Colon (tissue), 2 donors: ENCODE results near the gene TRIO.

Experiments
- FAIRE-seq: peaks from 2 replicates; lab custom pipeline; 2012; peaks lifted over from hg19 to GRCh38; lab: Jason Lieb, UNC
- donor health status: control.
- donor health status: control.

Gene TRIO

GRCh38 chr5:14186059-14186830 is 43.1 kb downstream of the TRIO start:
- no peak for FAIRE-seq

- no peak for FAIRE-seq
Measured at GRCh38 chr5:14187157-14187556, 44.0 kb downstream of the TRIO start.

DNA sequence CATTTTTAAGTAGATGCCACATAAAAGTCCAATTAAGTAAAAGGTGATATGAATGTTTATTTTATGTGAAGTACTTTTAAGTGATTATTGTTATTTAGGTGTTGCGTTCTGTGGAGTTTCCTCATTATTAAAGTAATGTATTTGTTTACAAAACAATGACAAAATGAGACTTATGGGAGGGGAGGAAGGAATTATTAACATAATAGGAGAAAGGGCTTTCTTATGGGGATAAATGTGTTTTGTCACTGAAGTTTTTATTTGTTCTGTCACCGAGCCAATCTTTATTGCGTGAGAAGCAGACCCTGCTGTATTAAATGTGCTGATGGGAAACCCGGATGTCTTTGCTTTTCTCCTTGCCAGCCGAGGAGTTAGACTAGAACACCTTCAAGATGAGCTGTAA is 44.5 kb downstream of the TRIO start:
- FAIRE-seq, result no peak

DNA sequence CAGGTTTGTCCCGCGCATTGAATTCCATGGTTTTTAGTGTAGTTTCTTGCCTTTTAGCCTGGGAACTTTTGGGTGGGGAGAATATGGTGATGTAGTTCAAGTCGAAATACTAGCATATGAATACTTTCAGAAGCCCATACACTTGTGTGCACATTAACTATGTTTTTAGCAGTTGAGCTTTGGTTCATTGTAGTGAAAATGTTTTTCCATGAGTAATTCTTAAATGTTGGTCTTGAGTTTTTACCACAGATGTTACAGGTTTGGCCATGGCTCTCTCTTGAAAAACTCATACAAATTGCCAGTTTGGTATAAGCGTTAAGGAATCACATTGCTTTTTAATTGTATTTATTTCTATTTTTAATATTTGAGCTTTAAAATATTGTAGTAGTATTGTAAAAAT is 45.6 kb downstream of the TRIO start:
- no peak for FAIRE-seq

DNA sequence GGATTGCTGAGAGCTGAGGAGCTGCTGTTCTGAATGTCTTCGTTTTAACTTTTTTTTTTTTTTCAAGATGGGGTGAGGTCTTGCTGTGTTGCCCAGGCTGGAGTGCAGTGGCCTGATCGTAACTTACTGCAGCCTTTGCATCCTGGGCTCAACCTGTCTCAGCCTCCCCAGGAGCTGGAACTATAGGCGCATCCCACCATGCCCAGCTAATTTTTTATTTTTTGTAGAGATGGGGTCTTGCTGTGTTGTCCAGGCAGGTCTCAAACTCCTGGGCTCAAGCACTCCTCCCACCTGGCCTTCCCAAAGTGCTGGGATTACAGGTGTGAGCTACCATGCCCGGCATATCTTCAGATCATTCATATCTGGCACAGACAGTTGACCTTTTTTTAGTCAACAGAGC is 46.5 kb downstream of the TRIO start:
- FAIRE-seq, result no peak

DNA sequence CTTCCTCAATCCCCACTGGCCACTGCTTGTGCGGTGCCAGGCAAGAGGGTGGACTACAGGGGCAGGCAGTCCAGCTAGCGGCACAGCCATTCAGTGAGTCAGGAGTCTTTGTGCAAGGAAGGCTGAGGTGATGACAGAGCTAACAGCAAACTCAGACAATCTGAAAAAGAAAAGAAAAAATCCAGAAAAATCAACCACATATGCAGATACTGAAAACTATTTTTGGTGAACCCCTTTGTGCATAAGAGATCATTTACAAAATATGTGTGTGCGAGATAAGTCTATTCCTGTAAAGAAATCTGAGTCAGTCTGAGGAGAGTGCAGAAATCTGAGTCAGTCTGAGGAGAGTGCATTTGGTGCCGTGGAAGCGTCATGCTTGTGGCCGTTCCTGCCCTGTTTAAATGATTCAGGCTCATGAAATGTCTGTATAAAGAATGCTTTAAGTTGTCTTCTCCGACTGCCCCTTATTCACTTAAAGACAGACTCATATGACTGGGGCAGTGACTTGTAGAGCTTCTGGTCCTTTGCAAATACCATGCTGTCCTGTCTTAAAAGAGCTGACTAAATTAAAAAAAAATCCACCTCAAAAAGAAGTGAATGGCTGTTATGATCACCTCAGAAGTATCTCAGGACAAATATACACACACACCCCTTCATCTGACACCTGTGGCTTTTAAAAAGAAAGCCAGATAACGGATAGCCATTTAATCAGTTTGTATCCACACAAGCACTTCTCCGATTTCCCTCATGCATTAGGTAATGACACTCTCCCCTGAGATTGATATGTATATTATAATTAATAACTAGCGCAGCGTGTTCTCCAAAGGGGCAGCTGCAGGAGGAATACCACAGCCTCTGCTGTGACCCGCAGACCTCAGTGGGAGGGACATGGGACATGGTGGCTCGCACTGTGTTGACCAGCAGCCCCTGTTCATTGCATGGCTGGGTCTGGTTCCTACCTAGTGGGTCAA is 47.3 kb downstream of the TRIO start:
- no peak for FAIRE-seq

GRCh38 chr5:14191325-14191724 is 48.2 kb downstream of the TRIO start:
- FAIRE-seq, result no peak

DNA sequence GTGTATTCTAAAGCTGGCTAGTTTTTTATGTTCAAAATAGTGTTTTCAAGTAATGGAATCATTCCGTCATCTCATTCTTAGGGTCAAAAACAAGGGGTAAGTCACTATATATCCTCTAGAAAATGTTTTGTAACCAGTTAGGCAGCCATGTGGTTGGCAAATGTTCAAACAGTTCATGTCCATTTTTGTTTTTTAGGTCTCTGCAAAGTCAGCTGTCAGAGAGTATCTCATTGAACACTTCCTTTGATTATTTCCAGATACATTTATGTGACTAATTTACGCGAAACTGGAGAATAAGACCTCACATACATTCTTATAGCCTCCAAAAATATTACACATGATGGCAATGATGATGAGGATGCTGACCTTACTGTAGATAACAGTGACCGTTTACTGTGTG is 50.4 kb downstream of the TRIO start:
- no peak for FAIRE-seq

DNA sequence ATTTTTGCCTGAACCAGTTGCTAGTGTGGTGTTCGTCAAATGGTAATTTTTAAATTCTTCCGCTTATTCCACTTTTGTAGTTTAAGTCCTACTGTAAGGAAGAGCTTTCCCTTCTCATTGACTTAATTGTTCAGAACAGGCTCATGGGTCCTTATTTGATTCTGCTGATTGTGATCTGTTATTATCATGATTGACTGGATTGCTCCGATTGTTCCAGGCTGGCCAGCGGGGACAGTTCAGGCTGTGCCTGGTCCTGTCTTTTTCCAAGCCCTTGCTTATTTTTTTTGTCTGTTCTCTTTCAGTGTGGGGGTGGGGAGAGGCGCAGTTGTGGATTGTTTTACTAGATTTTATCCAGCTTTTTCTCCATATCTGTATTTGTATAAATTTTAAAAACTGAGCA is 52.4 kb downstream of the TRIO start:
- no peak for FAIRE-seq

DNA sequence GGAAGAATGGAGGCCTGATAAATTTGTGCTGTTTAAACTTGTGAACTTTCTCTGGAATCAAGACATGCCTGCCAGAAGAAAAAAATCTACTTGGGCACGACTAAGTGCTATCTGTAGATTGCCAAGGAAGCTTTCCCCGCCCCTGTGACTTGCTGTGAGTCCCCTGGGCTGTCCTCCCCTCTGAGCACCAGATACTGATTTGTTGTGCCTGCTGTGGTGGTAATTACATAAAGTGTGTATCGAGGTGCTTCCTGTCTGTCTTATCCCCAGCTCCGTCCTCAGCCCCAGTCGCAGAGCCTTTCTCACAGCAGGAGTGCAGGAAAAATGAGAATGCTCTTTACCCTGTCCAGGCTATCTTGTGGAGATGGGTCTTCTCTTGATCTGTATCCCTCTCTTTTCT is 53.9 kb downstream of the TRIO start:
- FAIRE-seq, result no peak

DNA sequence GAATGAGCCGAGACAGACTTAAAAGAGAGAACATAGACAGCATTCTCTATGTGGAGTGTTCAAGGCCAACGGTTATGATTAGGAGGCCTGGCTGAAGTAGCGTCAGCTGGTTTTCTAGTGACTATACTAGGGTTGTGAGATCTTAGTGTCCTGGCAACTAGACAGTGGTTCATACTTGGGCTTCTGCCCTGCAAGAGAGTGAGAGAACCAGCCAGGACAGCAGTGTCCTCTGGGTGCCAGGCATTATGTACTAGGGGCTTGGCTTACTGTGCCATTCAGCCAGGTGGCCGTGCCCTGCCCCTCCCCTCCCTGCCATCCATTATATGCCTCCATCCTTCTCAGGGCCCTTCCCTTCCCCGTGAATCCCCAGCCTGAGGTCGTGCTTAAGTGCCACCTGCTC is 56.8 kb downstream of the TRIO start:
- FAIRE-seq, result no peak

DNA sequence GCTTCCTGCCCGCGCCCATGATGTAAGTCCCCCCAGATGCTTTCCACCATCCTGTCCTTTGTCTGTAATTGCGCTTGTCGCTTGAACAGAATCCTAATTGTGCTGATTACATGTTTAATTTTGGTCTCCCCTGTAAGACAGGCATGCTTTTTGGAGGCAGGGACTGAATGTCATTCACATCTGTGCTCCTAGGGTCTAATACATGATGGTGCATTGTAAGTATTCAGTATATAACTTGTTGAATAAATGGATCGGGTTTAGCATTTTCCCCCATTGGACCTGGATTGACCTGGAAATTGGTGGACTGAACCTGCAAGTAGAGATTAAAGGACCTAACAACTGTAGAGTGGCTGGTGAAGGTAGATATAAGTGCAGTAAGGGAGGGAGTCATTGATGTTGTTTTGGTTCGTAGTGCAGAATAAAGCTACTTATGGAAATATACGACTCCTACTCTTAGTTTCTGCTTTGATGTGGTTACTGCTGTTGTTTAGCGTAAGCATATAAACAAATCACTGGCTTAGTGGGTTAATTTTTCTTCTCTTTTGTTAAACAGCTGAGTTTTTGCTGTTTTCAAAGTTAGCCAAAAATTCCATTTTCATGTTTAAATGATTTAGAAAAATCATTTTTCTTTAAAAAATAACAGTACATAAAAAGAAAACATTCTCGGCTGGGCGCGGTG is 57.3 kb downstream of the TRIO start:
- FAIRE-seq, result no peak

DNA sequence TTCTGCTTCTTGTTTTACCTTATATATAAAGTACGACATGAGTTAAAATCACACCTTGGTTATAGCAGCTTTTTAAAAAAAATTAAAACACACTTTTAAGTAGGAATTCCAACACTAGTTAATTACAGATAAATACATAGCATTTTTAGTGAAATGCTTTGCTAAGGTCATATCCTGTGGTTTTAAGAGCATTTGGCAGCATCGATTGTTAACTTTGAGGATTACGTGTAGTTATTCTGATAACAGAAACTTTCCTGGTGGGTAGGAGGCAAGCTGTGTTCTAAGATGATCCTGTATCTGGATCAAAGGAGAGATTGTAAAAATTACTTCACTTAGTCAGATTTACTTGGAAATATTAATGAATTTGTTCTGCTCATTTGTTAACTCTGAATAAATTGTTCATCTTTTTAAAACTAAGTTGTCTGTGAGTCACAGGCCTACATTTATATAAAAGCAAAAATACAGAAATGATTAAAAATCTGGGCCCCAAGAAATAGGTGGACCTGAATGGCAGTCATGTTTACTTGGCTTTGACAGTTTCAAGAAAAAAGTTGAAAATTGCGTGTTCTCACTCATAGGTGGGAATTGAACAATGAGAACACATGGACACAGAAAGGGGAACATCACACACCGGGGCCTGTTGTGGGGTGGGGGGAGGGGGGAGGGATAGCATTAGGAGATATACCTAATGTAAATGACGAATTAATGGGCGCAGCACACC is 58.3 kb downstream of the TRIO start:
- FAIRE-seq, result no peak

DNA sequence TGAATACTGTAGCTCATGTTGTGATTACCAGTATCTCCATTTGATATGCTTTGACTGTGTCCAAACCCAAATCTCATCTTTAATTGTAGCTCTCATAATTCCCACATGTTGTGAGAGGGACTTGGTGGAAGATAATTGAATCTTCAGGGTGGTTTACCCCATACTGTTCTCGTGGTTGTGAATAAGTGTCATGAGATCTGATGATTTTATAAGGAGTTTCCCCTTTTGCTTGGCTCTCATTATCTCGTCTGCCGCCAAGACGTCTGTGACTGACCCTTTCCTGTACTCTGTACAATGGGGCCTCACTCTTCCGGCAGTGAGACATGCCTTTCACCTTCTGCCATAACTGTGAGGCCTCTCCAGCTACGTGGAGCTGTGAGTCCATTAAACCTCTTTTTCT is 59.3 kb downstream of the TRIO start:
- FAIRE-seq, result no peak

GRCh38 chr5:14204011-14204670 is 61.0 kb downstream of the TRIO start:
- FAIRE-seq, result no peak

- no peak for FAIRE-seq
Measured at GRCh38 chr5:14204785-14205321, 61.7 kb downstream of the TRIO start.

DNA sequence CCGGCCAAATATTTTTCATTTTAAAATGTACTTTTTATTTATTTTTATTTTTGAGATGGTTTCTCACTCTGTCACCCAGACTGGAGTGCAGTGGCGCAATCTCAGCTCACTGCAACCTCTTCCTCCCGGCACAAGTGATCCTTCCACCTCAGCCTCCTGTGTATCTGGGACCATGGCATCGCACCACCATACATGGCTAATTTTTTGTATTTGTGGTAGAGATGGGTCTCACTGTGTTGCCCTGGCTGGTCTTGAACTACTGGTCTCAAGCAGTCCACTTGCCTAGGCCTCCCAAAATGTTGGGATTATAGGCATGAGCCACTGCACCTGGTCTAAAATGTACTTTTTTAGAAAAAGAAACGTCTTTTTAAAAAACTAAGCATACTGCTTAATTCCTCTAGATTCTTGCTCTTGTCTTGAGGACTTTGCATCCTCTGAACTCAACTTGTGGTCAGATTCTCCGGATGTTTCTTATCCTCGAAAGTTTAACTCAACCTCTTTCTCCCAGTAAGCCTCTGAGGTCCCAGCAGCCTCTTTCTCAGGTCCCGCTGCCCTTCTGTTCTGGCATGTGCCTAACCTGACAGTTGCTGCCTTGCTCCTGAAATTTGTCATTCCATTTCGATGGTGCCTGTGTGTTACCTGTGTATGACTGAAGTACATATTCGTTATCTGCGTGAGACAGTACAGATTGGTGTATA is 63.0 kb downstream of the TRIO start:
- FAIRE-seq, result no peak

GRCh38 chr5:14207428-14207827 is 64.3 kb downstream of the TRIO start:
- FAIRE-seq, result peak; percentile 28

DNA sequence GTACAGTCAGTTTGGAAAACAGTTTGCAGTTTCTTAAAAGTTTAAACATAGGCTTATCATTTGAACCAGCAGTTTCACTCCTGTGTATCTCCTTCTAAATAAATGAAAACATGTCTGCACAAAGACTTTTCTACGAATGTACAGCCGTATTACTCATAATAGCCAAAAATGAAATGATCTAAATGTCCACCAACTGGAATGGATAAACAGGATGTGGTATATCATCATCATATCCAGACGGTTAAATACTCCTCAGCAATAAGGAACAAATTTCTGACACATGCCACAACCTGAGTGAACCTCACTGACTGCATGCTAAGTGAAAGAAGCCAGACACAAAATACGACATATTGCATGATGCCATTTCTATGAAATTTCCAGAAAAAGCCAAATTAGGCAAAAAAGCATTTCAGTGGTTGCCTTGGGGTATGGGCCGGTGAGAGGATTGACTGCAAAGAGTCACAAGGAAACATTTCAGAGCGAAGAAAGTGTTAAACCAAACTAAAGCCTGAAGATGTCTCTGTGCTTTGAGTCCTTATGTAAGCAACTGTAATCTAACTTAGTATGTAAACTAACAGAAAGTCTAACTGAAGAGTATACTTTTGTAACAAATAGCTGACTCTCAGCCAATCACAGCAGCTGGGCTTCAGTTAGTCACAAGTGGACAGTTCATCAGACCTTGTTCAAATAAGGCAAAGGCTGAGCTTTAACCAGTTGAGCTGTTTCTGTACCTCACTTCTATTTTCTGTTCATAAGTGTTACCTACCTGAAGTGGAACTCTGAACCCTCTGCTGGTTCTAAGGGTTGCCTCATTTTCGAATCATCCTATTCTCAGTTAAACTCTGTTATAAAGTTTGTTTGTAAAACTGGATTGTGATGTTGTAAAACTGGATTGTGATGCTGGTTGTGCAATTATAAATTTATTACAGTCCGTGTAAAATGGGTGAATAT is 65.2 kb downstream of the TRIO start:
- FAIRE-seq, result peak; percentile 5
